Anterior cingulate cortex (tissue), 58 donors: ENCODE data around the gene UVSSA.

ENCODE experiments used
- DNase-seq, 58 donors: peaks; one replicate each; lab custom pipeline; 2025; lab: John Stamatoyannopoulos, UW

UVSSA gene

DNA sequence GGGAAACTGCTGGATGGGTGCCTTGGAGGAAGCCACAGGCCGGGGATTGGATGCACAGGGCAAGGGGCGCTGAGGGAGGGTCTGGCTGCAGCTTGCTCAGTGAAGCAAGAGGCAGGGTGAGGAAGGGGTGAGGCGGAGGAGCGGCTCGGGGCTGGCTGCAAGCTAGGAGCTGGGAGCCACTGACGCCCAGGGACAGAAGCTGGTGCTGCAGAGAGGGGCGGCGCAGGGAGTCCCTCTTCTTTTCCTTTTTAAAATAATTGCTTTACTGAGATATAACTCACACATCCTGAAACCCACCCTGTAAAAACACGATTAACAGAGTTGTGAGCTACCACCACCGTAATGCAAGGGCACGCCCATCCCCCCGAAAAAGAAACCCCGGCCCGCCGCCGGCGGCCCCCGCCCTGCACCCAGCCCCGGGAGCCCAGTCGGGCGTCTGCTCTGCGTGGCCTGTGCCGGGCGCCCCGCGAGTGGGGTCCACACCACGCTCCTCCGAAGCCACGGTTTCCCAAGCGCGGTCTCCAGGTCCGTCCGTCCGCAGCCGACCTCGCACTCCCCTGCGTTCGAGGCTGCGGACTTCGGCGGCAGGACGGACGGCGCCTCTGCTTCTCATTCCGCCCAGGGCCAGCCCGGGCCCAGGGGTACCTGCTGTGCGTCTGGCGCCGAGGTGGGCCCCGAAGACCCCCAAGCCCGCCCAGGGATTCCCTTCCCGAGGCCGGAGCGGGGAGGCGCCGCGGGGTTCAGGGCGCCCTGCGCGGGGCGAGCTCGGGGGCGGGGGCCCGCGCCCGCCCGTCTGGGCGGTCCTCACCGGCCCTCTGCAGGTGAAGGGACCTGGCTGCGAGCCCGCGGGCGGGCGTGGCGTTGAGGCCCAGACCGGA, 866 bp upstream of the UVSSA start:
- peak in 39 of 58 donors; percentile 16 to 65 (median 46) for DNase-seq

DNA sequence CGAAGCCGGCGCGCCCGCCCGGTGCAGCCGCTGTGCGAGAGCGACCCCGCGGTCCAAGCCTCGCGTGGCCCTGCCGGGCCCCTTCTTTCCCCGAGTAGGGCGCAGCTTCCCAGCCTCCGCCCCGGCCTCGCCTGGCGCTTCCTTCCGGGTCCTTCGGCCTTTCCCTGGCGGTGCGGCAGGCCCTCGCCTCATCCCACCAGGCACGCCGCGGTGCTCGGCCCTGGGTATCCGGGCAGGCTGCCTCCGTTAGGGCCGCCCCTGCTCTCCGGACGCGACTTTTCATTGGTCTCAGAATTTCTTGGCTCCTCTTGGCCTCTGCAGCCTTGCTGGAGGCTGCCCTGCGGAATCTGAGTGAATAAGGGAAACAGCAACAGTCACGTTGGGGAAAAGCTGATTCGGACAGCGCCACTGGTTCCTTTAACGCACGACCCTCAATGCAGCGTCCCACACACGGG, 429 bp downstream of the UVSSA start:
- DNase-seq: peak in 26 of 58 donors; percentile 13 to 73 (median 56)

DNA sequence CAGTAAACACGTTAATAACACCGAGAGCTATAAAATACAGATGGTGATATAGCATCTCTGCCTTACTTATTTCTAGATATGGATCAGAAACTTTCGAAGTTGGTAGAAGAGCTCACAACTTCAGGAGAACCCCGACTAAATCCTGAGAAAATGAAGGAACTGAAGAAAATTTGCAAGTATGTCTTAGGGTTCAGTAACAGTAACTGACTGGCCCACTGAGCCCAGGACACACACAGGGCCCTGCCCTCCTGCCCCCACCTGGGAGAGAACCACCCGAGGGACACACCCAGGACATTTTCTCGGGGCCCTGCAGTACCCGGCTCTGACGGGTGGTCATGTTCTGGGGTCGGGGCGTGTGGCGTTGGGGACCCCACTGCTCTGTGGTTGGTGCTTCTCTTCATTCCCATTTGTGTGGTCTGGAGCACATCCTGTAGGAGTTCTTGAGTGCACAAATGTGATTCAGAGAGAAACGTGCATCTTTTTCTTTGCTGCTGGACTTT, 1.1 kb downstream of the UVSSA start:
- DNase-seq: no peak

DNA sequence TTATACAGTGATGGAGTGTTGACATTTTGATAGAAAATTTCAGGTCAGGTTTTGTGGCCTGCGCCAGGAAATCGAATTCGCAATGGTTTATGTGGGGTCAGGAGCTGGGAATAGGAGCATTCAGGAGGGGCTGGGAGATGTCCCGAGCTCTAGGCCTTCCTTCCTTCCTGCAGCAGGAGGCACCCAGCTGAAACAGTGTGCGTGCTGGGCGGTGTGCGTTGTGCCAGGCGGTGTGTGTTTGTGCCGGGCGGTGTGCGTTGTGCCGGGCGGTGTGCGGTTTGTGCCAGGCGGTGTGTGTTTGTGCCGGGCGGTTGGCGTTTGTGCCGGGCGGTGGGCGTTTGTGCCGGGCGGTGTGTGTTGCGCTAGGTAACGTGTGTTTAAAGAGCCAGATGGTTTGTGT, 1.7 kb downstream of the UVSSA start:
- peak in 2 of 58 donors; percentile 14 to 15 for DNase-seq

DNA sequence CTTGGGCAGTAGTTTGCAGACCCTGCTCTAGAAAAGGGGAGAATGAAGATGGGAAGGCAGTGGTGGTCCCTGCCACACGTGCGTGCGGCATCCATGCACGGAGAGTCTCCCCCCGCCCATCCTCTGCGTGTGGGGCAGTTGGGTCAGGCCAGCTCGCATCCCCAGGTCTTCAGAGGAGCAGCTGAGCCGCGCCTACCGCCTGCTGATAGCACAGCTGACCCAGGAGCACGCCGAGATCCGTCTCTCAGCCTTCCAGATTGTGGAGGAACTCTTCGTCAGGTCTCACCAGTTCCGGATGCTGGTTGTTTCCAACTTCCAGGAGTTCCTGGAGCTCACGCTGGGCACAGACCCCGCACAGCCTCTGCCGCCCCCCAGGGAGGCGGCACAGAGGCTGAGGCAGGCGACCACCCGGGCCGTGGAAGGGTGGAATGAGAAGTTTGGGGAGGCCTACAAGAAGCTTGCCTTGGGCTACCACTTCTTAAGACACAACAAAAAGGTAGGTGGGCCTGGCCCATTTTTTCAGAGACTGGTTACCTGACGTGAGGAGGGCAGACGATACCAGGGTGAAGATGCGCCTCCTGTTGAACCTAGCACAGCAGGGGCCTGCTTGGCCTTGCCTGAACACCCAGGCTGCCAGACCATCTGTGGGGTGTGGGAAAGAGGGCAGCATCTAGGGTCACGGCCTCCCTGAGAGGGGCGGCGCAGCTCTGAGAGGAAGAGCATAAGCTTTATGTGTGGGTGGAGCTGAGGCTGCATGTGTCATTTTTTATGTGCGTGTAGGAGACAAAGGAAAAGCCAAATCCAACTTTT, 2.6 kb downstream of the UVSSA start:
- no peak for DNase-seq

DNA sequence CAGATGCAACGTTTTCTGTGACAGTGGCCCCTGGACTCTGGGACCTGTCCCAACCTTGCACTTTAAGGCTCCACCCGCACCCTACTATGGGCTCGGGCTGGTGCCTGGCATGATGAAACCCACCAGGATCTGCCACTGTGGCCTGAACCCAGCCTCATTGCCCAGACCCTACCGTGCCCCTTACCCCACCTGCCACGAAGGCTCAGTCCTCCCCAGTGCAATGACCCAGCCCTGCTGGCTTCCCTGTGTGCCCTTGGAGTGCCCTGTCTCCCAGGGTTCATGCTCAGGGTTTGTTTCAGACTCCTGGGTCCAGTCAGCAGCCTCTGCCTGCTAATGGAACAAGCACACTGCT, 3.1 kb downstream of the UVSSA start:
- DNase-seq: no peak

DNA sequence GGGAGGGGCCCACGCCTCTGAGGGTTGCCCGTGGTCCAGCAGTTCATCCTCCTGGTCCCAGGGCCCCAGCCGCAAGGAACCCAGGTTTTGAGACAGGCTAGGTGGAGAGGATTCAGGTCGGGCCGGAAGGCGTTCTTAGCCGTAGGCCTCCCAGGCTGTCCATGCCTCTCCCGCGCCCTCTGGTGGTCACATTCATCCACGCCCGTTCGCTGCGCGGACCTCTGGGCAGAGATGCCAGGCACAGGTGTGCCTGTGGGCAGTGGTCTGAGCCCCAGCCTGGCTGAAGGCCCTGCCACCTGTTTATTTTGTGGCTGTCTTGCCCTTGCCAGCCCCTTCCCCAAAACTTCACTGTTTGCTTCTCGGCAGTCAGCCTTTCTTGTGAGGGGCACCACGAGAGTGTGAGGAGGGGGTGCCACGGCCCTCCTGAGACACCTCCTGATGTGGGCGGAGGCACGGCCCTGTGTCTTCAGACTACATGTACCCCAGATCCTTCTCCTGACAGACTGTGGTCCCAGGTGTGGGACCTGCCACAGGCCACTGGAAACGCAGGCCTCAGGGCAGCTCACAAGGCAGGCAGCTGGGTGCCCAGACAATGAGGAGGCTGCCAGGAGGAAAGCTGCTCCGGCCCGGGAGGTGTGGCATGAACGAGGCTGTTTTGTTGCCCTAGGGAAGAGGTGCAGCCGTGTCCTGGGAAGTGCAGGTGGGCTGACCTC, 5.0 kb downstream of the UVSSA start:
- peak in 55 of 58 donors; percentile 4 to 89 (median 53) for DNase-seq

DNA sequence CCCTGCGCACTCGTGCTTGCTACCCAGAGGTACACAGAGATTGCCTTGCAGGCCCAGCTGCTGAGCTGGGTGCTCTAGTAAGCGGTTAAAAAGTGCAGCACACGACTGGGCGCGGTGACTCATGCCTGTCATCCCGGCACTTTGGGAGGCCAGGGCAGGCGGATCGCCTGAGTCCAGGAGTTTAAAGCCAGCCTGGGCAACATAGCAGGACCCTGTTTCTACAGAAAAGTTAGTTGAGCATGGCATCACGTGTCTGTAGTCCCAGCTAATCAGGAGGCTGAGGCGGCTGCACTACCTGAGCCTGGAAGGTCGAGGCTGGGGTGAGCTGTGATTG, 5.5 kb downstream of the UVSSA start:
- no peak for DNase-seq

DNA sequence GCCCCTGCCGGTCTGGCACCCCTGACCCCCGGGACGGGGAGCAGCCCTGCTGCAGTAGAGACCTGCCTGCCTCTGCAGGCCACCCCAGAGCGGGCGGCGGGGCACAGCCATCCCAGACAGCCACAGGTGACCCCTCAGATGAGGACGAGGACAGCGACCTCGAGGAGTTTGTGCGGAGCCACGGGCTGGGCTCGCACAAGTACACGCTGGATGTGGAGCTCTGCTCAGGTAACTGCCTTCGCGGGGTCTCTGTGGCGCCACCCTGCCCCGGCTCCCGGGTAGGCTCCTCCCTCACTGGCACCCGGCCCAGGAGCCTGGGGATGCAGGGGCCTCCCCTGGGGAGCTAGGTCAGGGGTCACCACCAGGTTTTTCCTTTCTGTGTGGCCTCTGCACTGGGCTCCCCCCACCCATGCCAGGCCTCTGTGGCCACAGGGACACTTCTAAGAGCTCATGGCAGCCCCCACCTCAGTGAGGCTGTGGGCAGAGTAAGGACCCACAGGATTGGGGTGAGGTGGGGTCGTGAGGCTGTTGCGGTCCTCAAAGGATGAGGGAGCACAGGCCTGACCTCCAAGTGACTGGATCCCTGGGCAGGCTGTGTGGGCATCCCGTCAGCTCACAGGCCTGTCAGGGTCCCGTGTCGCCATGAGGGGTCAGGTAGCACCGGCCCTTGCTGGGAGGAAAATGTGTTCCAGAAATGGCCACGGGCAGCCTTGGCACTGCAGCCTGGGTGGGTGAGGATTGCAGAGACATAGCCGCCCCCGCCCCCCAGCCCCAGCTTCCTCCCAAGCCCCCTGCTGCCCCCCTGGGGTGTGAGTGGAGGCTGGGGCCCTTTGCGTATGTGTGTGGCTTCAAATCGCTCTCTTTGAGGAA, 6.4 kb downstream of the UVSSA start:
- DNase-seq: no peak

DNA sequence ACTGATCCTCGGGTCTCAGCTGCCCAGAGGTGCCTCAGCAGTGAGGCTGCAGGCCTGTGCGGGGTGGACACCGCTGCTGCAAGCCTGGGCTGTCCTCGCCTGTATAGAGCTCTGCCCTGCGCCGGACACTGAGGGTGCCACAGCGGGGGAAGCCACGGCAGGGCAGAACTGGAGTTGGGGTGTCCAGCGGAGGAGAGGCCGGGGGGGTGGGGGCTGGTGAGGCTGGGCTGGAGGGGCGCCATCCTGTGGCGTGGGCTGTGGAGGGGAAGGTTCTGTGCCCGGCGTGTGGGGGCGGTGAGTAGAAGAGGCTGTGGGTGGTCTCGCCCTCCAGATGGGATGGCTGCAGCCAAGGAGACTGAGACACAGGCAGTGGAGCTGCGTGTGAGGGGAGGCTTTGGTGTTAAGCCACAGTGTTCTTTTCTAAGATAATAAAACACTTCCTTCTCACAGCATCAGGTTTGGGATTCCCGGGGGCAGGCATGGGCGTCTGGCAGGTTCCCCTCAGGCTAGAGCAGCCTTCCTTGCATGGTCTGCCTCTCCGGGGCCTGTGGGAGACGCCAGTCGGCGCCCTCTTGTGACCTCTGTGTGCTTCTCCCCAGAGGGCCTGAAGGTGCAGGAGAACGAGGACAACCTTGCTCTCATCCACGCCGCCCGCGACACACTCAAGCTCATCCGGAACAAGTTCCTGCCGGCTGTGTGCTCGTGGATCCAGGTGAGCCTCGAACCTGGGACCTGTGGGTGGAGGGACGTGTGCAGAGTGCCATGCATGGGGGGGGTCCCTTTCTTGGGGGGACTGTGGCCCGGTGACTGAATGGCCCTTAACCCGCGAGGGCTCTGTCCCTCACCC, 7.4 kb downstream of the UVSSA start:
- DNase-seq: peak in 4 of 58 donors; percentile 15 to 50 (median 20)

DNA sequence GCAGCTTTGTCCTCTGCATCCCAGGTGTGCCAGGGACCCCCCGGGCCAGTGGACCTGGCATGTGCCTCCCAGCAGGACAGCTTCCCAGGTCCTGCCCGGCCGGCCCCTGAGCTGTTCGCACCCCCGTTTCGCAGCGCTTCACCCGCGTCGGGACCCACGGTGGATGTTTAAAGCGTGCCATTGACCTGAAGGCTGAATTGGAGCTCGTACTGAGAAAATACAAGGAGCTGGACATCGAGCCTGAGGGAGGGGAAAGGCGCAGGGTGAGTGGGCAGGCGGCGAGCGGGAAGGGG, 7.9 kb downstream of the UVSSA start:
- no peak for DNase-seq

DNA sequence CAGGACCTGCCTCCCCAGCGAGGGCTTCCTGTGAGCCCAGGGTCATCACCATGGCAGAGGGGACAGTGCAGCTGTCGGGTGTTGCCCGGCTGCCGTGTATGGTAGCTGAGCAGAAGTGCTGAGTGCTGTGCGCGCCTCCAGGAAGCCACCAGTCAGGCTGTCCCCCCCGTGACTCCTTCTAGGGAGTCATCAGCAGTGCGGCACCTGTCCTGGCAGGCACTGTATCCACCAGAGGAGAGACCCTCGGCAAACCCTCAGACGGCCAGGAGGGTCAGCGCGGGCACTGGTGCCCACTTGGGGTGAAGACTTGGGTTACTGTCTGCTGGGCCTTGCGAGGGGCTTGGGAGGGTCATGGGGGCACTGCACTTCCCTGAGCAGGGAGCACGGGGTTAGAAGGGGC, 8.4 kb downstream of the UVSSA start:
- DNase-seq: no peak

DNA sequence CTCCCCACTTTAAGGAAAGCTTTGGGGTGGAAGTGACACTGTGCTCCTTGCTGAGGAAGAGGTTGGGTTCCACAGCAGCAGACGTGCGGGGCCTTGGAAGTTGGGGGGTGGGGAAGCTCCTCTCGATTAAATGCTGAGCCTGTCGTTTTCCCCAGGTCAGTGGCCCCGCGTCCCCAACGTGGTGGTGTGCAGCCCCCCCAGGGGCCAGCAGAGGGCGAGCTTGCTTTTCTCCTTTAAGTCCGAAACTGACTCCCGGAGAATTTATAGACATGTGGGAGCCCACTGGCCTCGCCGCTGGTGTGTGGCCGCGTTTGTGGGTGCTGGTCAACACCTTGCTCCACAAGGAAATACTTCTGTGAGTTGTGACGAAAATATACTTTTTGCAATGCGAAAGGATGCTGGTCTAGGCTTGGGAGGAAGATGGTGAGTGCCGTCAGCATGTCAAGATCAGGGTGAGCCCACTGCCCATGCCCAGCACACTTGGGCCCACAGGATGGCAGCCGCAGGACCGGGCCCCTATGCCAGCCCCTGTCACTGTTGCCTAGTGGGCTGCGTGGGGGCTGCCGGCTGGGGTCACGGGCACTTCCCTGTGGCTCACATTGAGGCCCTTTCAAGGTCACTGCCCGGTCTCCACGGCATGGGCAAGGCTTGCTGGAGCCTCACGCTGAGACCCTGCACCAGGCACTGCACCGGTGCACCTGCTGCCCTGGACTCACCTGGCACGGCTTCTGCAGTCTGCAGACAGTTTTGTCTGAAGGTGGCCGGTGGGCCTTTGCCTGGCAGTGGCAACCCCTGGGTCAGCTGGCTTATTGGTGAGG, 9.4 kb downstream of the UVSSA start:
- peak in 38 of 58 donors; percentile 5 to 71 (median 28) for DNase-seq

DNA sequence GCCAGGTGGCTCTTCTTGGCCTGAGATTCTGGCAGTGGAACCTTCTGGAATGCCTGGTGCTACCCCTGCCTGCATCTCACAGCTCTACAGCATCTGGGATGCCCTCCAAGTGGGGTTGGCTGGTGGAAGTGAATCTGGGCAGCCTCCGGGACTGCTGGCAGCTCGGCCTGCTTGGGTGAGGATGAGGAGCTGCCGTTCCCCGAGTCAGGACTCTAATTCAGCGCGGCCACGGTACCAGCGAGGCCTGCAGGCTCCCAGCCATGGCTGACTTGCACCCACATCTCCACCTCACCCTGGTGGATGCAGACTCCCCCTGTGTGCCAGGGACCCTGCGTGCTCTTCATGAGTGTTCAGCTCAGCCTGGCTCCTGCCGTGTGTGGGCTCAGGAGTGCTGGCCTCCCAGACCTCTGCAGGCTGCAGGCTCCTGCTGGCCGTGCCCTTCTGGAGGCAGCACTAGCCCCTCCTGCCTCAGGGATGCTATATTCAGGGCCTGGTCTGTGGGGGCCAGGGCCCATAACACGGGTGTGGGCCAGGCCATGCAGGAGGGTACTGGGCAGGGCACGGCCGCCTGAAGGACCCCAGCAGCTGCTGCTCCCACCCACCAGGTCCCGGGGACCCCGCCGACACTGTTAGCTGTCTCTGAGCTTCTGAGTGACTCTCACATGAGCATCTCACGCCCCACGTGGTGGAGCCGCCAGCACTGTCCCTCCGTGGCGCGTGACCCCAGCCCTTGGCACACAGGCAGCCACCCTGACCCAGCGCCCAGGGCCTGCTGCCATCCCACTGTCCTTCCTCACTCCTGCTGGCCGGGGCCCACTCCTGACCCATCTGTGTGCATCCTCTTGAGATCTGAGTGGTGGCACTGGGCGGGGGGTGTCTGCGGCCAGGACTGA, 10.6 kb downstream of the UVSSA start:
- peak in 47 of 58 donors; percentile 4 to 74 (median 46) for DNase-seq

DNA sequence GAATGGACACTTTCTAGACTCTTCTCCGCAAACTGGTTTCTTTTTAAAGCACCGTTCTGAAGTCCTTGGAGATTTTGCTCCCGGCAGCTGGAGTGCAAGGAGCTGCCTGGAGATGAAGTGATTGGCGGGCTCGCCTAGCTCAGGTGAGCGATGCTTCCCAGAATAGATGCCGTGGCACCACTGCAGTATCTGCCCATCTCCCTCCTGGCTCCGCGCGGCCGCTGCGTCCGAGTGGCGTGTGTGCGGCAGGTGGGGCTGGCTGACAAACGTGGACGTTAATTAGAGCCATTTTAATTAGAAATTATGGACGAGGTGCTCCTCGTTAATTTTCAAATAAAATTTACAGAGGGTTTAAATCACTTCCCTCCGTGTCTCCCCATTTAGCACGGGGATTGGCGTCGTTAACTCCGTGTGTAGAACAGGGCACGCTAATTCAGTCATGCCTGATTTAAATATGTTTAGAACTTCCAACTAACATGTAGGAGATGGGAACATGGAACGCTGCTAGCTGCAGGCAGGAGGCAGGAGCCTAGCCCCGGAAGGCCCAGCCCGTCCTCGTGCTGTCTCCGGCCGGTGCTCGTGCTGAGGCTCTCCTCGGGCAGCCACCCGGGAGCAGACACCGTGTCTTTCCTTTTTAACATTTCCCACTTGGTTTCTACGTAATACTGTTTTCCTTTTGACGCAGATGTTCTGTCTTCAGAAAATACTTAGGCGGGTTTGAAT, 11.6 kb downstream of the UVSSA start:
- no peak for DNase-seq

DNA sequence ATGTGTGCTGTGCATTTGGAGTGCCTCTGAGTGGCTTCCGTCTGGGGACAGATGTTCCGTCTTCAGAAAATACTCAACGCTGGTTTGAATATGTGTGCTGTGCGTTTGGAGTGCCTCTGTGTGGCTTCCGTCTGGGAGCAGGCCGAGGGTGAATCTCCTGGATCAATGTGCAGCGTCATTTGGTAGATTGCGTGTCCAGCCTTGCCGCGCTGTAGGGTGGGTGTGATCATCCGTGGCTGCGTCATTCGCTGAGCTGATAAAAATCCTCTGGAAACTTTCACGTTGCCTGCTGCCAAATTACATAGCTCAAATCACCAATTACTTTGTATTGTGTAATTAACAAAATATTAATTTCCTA, 12.1 kb downstream of the UVSSA start:
- DNase-seq: no peak

DNA sequence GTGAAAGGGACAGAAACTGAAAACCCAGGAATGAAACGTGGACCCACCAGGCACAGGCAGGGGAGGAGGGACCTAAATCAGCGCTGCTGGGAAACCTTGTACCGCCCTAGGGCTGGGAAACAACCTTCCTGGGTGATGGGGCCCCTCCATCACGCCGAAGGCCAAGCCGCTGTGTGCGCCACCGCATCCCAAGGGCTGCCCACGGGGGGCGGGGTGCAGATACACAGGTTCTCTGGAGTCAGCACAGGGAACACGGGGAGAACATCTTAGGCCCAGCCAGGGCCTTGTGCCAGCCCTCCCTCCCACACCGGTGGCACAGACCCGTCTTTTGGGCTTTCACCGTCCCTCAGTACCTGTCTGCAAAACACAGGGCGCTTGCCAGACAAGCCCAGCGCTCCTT, 13.0 kb downstream of the UVSSA start:
- DNase-seq: no peak
